IPS-18c (cell line): Measurements from ENCODE around the gene GPR150.
"Not testable (repeated sequence)": the region's sequence is repeated elsewhere in the genome, so short reads cannot be mapped to it uniquely, and the experiment has no call there.

ENCODE experiments used
- H3K4me3 ChIP-seq: 2 replicates; pipeline ENCODE4 v1.7.0; 2013; ENCODE audit warnings: low read depth, mild to moderate bottlenecking, low read length, moderate library complexity; ENCODE audit not compliant: insufficient read depth
- H3K9me3 ChIP-seq: one replicate; pipeline ENCODE4 v1.6.1; 2013; ENCODE audit warnings: mild to moderate bottlenecking, low read length, moderate library complexity; ENCODE audit not compliant: control insufficient read depth, insufficient read depth

Gene GPR150

DNA sequence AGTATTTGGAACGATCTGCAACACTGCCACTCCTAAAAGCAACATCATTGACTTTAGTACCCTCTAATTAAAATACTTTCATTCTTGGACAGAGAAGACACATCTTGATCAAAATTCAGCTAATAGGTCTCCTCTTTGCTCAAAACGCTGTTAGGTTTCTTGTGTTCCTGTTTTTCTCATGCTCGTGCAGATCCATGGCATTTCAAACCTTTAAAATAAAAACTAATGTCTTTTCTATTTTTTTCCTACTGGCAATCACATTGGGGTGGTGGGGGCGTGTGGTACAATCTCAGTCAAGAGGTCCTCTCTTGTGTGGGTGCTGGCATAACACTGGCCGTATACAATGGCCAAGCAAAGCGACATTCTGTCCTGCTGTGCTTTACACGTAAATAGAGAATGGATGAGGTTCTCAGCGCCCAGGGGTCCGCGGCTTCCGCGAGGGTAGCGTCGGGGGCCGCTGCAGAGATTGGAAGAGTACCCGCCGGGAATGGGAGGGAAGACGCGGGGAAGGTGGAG, 315 bp upstream of the GPR150 start:
- peaks cover 2% of the 10 kb centered on the region for H3K9me3 ChIP-seq
- H3K4me3 ChIP-seq: peak overlapping the region; percentile 57

- H3K9me3 ChIP-seq: peaks cover 2% of the 10 kb centered on the region
- peak overlapping the region; percentile 53 for H3K4me3 ChIP-seq
Observed at GRCh38 chr5:95620870-95621838, 1.3 kb downstream of the GPR150 start.

DNA sequence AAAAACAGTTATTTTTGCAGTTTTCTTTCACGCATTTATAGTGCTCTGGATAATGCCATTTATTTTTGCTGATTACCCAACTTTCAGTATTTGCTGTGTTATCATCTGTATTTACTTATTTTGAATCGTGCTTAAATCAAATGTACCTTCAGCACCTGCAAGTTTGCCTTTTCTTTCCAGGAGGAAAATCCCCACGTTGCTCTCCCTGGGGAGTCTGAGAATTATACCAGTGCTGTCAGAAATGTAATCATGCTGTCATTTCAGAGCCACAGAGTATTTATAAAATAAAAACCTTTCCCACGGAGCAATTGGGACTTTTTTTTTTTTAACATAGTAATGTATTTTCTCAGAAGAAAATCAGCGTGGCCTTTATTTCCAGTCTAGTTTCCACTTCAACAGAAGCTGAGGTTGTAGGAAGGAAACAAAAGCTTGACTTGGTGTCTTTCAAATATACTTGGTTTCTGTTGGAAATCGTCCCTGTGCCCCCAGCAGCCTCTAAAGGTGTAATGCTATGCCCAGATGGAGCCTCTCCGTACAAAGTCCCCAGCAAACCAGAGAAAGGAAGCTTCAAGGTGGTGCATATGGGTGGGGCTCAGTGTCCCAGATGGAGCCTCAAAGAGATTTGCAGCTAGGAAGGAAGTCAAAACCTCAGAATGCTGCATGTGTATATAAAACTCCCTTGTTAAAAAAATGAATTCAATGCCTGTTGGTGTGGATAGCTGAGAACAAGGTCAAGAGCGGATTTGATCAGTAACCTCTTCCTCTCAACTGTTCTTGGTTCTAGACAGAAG, 2.1 kb downstream of the GPR150 start:
- H3K9me3 ChIP-seq: peaks cover 2% of the 10 kb centered on the region
- no peak overlapping the region; the same call in 1 of the 2 replicates for H3K4me3 ChIP-seq

GRCh38 chr5:95623706-95624105, 3.8 kb downstream of the GPR150 start:
- Histone ChIP-seq H3K4me3 (no peak overlapping the region), H3K9me3 (peaks cover 7% of the 10 kb centered on the region)

- peaks cover 12% of the 10 kb centered on the region for H3K9me3 ChIP-seq
- no peak overlapping the region for H3K4me3 ChIP-seq
Observed at GRCh38 chr5:95624368-95624767, 4.5 kb downstream of the GPR150 start.

DNA sequence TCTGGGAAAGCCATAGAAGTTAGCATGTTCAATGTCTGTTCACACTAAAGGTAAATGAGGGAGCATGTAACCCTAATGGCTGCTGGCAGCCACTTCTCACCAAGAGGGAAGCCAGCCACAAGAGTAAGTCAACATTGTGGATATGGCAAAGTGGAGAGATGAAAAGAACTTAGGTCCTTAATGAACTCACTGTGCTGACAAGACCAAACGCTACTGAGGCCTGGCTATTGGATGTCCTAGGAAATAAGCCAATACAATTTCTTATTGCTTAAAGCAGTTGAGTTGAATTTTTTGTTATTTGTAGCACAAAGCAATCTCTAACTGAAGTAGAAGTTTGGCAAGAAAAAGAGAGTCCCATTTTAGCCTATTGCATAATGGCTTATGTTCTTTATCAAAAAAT, 6.8 kb downstream of the GPR150 start:
- no peak overlapping the region for H3K4me3 ChIP-seq

DNA sequence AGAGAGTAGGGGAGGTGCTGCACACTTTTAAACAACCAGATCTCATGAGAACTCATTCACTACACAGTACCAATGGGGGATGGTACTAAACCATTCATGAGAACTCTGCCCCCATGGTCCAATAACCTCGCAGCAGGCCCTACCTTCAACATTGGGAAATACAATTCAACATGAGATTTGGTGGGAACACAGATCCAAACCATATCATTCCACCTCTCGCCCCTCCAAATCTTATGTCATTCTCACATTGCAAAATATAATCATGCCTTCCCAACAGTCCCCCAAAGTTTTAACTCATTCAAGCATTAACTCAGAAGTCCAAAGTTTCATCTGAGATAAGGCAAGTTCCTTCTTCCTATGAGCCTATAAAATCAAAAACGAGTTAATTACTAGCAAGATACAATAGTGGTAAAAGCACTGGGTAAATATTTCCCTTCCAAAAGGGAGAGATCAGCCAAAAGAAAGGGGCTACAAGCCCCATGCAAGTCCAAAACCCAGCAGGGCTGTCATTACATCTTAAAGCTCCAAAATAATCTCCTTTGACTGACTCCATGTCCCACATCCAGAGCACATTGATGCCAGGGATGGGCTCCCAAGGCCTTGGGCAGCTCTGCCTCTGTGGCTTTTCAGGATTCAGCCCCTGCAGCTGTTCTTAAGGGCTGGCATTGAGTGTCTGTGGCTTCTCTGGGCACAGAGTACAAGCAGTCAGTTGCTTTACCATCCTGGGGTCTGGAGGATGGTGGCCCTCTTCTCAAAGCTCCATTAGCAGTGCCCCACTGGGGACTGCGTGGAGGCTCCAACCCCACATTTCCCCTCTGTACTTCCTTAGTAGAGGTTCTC, 8.3 kb downstream of the GPR150 start:
- Histone ChIP-seq H3K9me3 (peaks cover 10% of the 10 kb centered on the region), H3K4me3 (no peak overlapping the region; the same call in 1 of the 2 replicates)

More for the DNA sequence above, 6.8 kb downstream of the GPR150 start:
- H3K9me3 ChIP-seq: peaks cover 10% of the 10 kb centered on the region

GRCh38 chr5:95628933-95629332, 9.0 kb downstream of the GPR150 start:
- Histone ChIP-seq H3K9me3 (peaks cover 10% of the 10 kb centered on the region), H3K4me3 (no peak overlapping the region)

GRCh38 chr5:95630394-95630917, 10.6 kb downstream of the GPR150 start:
- Histone ChIP-seq H3K9me3 (peaks cover 10% of the 10 kb centered on the region), H3K4me3 (no peak overlapping the region)

- peaks cover 10% of the 10 kb centered on the region for H3K9me3 ChIP-seq
- no peak overlapping the region for H3K4me3 ChIP-seq
Observed at GRCh38 chr5:95631255-95631958, 11.5 kb downstream of the GPR150 start.

- Histone ChIP-seq H3K9me3 (peaks cover 10% of the 10 kb centered on the region), H3K4me3 (no peak overlapping the region)
Observed at GRCh38 chr5:95631991-95632675, 12.2 kb downstream of the GPR150 start.

- not testable (repeated sequence) for H3K4me3 ChIP-seq, H3K9me3 ChIP-seq
Observed at GRCh38 chr5:95632942-95633341, 13.1 kb downstream of the GPR150 start.

GRCh38 chr5:95633671-95634070, 13.8 kb downstream of the GPR150 start:
- Histone ChIP-seq H3K9me3 (peaks cover 5% of the 10 kb centered on the region), H3K4me3 (no peak overlapping the region)

GRCh38 chr5:95634081-95634480, 14.2 kb downstream of the GPR150 start:
- H3K4me3 ChIP-seq: no peak overlapping the region
- peaks cover 1% of the 10 kb centered on the region for H3K9me3 ChIP-seq

- H3K4me3 ChIP-seq: no peak overlapping the region
- no peaks in the 10 kb centered on the region for H3K9me3 ChIP-seq
Observed at GRCh38 chr5:95638632-95639031, 18.7 kb downstream of the GPR150 start.
